Spleen (tissue), 11 donors: ENCODE data around the gene UGT1A3. TPM values are rescaled to one million over a fixed set of nuclear protein-coding genes. Genes with fewer than 3 reads are reported as not detected.

Source experiments
- DNase-seq: peaks from one replicate; pipeline ENCODE4 v3.0.0-alpha.2; 2020
- H3K27ac ChIP-seq, 8 donors: fragments of 200-600 bp; sonication (generic) in 7 of 8; 1 replicate in 4 of 8; 2 replicates in 4 of 8; pipeline versions ENCODE4 v1.5.0 to v1.8.0; 2016 to 2021; ENCODE audit warnings: inconsistent platforms in 4 of 8, mild to moderate bottlenecking in 4 of 8, moderate library complexity in 1 of 8
- H3K27me3 ChIP-seq, 7 donors: fragments of 200-600 bp; sonication (generic) in 6 of 7; replicated peaks in 1 of 7; 1 replicate in 4 of 7; 2 replicates in 3 of 7; pipeline versions ENCODE4 v1.5.0 to v1.8.0; 2016 to 2021; ENCODE audit warnings: inconsistent platforms in 3 of 7, mild to moderate bottlenecking in 1 of 7
- H3K36me3 ChIP-seq, 6 donors: fragments of 200-600 bp; sonication (generic) in 5 of 6; 1 replicate in 4 of 6; 2 replicates in 2 of 6; pipeline versions ENCODE4 v1.5.0 to v1.8.0; 2016 to 2021; ENCODE audit warnings: inconsistent platforms in 2 of 6
- H3K4me1 ChIP-seq, 6 donors: fragments of 200-600 bp; sonication (generic) in 5 of 6; 1 replicate in 3 of 6; 2 replicates in 3 of 6; pipeline versions ENCODE4 v1.5.0 to v1.8.0; 2016 to 2021; ENCODE audit warnings: inconsistent platforms in 3 of 6
- H3K4me3 ChIP-seq, 8 donors: fragments of 200-600 bp; sonication (generic) in 7 of 8; 1 replicate in 4 of 8; 2 replicates in 4 of 8; pipeline versions ENCODE4 v1.5.0 to v1.8.0; 2016 to 2021; ENCODE audit warnings: inconsistent platforms in 4 of 8, mild to moderate bottlenecking in 4 of 8, moderate library complexity in 2 of 8
- H3K9me3 ChIP-seq, 8 donors: fragments of 200-600 bp; sonication (generic) in 7 of 8; 1 replicate in 4 of 8; 2 replicates in 4 of 8; pipeline versions ENCODE4 v1.5.0 to v1.8.0; 2016 to 2021; ENCODE audit warnings: inconsistent platforms in 4 of 8
- POLR2A ChIP-seq, 3 donors: fragments of 450-650 bp; IDR thresholded peaks; one replicate each; pipeline ENCODE4 v1.5.1; 2017; ENCODE audit warnings: antibody characterized with exemption in 3 of 3, mild to moderate bottlenecking in 1 of 3
- POLR2AphosphoS5 ChIP-seq, 3 donors: sonication (generic); formaldehyde crosslinking; IDR thresholded peaks; one replicate each; pipeline ENCODE4 v1.5.1; 2017; ENCODE audit warnings: antibody characterized with exemption in 3 of 3
- WGBS, 5 donors: extraction: QIAGEN DNeasy Blood & Tissue Kit in 3 of 5; methylation state at CpG; one replicate each; pipeline versions ENCODE4 v1.1.5 to v1.1.7; 2013 to 2018; 5-methylcytosine and 5-hydroxymethylcytosine counted together
- intact Hi-C: fragments of 100-400 bp; cut with DNase I; formaldehyde crosslinking; loops from one replicate; pipeline ENCODE4 v1.15.0; 2023; ENCODE audit warnings: low total_unique reads
- polyA plus RNA-seq, 3 donors: library from polyadenylated mRNA; stranded (reverse); fragments of 200-250 nt; gene quantifications; one replicate each; pipeline ENCODE4 v1.2.1, GENCODE V29; 2013
- total RNA-seq, 7 donors: library from RNA; depleted of rRNA in 3 of 7; stranded (reverse); fragments of >200 nt in 3 of 7; fragmentation: NEBNext Ultra II Directional in 4 of 7; extraction: Animal tissue kit (Norgen Biotek cat#: 25700) in 4 of 7; gene quantifications; one replicate each; pipeline versions ENCODE4 v1.1.0 to v1.2.1, GENCODE V29; 2016 to 2021
- TF ChIP-seq, protein P1 (sequence below), 11 experiments: fragments of 200-600 bp in 7 of 11; fragments of 450-650 bp in 4 of 11; sonication (generic) in 4 of 11; IDR thresholded peaks in 8 of 11; conservative IDR thresholded peaks in 3 of 11; 1 replicate in 7 of 11; 2 replicates in 4 of 11; pipeline versions ENCODE4 v1.4.0 to v1.8.0; 2016 to 2021; ENCODE audit warnings: antibody characterized with exemption in 11 of 11, inconsistent platforms in 4 of 11, mild to moderate bottlenecking in 1 of 11
- donor health status: healthy with polysubstance abuse.
- donor health status: DM: no; HTN: no; CAD: no; lungs with moderate emphysema.
- donor health status: DM: no; HTN: no; CAD: no.
- donor health status: Bipolar disorder and iron deficiency.
- donor health status: healthy.
- donor health status: DM: no; HTN: no; CAD: no.
- donor health status: DM: yes; HTN: yes; CAD: no.

UGT1A3 gene
- total and polyA plus RNA-seq, 10 donors: not detected

DNA sequence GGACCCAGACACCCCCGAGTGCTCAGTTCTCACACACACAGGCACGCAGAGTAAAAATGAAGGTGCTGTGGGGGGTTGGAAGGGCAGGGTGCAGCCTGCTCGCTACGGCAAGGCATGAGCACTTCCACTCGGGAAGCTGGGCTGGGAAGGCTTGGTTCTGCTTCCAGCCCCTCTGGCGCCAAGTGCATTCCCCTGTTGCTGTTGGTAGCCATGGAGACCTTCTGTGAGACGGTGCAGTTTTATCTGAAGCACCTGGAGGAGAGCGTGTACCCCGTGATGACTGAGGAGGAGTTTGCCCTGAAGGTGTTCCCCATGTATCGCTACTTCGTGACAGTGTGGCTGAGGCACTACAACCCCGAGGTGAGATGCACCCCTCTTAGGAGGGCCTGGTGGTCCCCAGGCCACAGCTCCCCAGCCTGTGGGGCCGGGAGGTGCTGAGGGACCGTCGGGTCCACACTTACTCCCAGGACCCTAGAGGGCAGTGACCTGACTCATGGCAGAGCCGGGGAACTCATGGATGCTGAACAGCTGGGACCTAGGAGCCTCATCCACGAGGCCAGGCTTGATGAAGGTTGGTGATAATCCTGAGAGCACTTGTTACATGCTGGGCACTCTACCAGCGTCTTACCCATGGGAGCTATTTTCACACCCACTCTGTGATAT lies 64.8 kb downstream of the UGT1A3 start:
- WGBS, 5 donors: 78 to 85% (median 82%) methylated on average over 4 to 18 of the region's 18 CpGs
- H3K9me3 ChIP-seq: no peaks in the 10 kb centered on the region
- DNase-seq: peak; percentile 61
- peaks cover 0 to 14% (median 0%) of the 10 kb centered on the region in 7 donors for H3K27me3 ChIP-seq
- H3K4me1 ChIP-seq: no peaks in the 10 kb centered on the region
- no peak overlapping the region for H3K27ac ChIP-seq
- intact Hi-C loops: no loop called here
- no peak for TF ChIP-seq POLR2AphosphoS5 (IDR thresholded peaks at IDR 0.05)
- TF ChIP-seq, protein P1, sequence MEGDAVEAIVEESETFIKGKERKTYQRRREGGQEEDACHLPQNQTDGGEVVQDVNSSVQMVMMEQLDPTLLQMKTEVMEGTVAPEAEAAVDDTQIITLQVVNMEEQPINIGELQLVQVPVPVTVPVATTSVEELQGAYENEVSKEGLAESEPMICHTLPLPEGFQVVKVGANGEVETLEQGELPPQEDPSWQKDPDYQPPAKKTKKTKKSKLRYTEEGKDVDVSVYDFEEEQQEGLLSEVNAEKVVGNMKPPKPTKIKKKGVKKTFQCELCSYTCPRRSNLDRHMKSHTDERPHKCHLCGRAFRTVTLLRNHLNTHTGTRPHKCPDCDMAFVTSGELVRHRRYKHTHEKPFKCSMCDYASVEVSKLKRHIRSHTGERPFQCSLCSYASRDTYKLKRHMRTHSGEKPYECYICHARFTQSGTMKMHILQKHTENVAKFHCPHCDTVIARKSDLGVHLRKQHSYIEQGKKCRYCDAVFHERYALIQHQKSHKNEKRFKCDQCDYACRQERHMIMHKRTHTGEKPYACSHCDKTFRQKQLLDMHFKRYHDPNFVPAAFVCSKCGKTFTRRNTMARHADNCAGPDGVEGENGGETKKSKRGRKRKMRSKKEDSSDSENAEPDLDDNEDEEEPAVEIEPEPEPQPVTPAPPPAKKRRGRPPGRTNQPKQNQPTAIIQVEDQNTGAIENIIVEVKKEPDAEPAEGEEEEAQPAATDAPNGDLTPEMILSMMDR (IDR thresholded peaks at IDR 0.05 in 8 of 11, conservative IDR thresholded peaks at IDR 0.05 in 3 of 11): no peak
- TF ChIP-seq POLR2A (IDR thresholded peaks at IDR 0.05): no peak
- H3K36me3 ChIP-seq: no peaks in the 10 kb centered on the region
- H3K4me3 ChIP-seq: no peak overlapping the region

DNA sequence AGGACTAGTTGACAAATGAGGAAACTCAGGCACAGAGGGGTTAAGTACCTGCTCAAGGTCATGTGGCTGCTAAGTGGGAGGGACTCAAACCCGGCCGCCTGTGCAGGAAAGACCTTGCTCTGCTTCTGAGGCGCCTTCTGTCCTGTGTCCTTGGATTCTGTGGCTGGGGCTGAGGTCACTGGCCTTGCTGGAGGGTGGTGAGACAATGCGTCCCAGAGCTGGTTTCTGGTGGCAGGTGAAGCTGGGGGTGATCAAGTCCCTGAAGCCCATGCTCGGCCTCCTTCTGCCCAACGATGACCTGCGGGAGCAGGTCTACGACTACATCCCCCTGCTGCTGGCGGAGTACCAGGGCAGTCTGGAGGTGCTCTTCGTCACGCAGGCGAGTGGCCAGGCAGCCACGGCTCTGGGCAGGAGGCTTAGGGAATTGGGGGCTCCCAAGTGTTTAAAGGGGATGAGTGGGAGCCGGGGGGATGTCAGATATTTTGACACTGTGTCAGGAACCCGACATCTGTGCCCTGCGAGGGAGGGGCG lies 65.4 kb downstream of the UGT1A3 start:
- WGBS, 5 donors: 67 to 78% (median 76%) methylated on average over 16 to 17 of the region's 17 CpGs
- Histone ChIP-seq H3K36me3 (no peaks in the 10 kb centered on the region), H3K27ac (no peak overlapping the region), H3K27me3 (peaks cover 0 to 14% (median 0%) of the 10 kb centered on the region in 7 donors), H3K4me1 (no peaks in the 10 kb centered on the region), H3K4me3 (no peak overlapping the region), H3K9me3 (no peaks in the 10 kb centered on the region)
- TF ChIP-seq POLR2AphosphoS5 (IDR thresholded peaks at IDR 0.05): no peak
- TF ChIP-seq, protein P1 (IDR thresholded peaks at IDR 0.05 in 8 of 11, conservative IDR thresholded peaks at IDR 0.05 in 3 of 11): no peak
- no peak for TF ChIP-seq POLR2A (IDR thresholded peaks at IDR 0.05)
- peak; percentile 64 for DNase-seq
- intact Hi-C loops: no loop called here

DNA sequence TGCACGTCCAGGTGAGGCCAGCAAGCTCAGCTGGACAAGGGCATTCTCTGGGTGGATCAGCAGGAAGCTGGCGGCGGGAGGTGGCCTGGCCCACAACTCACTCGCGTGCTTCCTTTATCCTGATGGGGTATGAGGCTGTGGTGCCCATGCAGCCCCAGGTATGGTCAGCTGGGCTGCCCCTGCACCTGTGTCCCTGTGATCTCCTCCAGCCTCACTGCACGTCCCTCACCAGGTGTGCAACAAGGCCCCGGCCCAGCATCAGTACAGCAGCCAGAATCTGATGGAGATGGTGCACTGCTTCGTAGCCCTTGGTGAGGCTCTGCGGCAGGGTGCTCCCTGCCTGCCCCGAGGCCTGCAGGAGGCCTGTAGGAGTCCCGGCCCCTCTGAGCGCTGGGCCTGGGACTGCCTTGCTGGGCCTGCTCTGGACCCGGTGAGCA lies 66.9 kb downstream of the UGT1A3 start:
- Histone ChIP-seq H3K27me3 (peaks cover 0 to 19% (median 0%) of the 10 kb centered on the region in 7 donors), H3K27ac (no peak overlapping the region), H3K36me3 (no peaks in the 10 kb centered on the region), H3K4me3 (no peak overlapping the region), H3K9me3 (no peaks in the 10 kb centered on the region), H3K4me1 (no peaks in the 10 kb centered on the region)
- TF ChIP-seq, protein P1 (IDR thresholded peaks at IDR 0.05 in 8 of 11, conservative IDR thresholded peaks at IDR 0.05 in 3 of 11): no peak
- no peak for TF ChIP-seq POLR2AphosphoS5 (IDR thresholded peaks at IDR 0.05)
- no peak for TF ChIP-seq POLR2A (IDR thresholded peaks at IDR 0.05)
- intact Hi-C loops: no loop called here
- 92 to 95% (median 94%) methylated on average over 10 to 13 of the region's 13 CpGs for WGBS, 5 donors
- DNase-seq: peak; percentile 49

DNA sequence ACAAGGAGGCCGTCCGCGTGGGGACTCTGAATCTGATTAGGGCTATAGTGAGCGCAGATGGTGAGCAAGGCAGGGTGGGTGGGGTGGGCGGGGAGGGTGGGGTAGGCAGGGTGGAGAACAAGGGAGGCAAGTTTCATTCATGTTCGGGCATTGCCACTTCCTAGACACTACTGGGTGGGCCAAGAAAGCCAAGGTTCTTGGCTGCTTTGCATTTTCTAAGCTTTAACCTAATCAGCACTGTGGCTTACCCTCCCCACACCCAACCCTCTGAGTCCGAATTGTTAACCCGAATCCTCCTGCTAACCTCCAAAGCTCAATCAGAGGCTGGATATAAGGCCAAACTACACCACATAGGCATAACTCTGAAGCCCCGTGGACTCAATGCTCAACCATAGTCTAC lies 67.4 kb downstream of the UGT1A3 start:
- no peaks in the 10 kb centered on the region for H3K9me3 ChIP-seq
- H3K36me3 ChIP-seq: no peaks in the 10 kb centered on the region
- H3K4me1 ChIP-seq: no peaks in the 10 kb centered on the region
- WGBS, 5 donors: 85 to 96% (median 89%) methylated on average over 8 to 9 of the region's 9 CpGs
- intact Hi-C loops: no loop called here
- no peak for TF ChIP-seq POLR2AphosphoS5 (IDR thresholded peaks at IDR 0.05)
- no peak for TF ChIP-seq POLR2A (IDR thresholded peaks at IDR 0.05)
- TF ChIP-seq, protein P1 (IDR thresholded peaks at IDR 0.05 in 8 of 11, conservative IDR thresholded peaks at IDR 0.05 in 3 of 11): no peak
- peaks cover 0 to 19% (median 0%) of the 10 kb centered on the region in 7 donors for H3K27me3 ChIP-seq
- H3K4me3 ChIP-seq: no peak overlapping the region
- DNase-seq: peak; percentile 39
- H3K27ac ChIP-seq: no peak overlapping the region
